GM18951 (cell line): ENCODE data around the gene KRTAP10-5.

Experiments used
- POLR2A ChIP-seq: IDR thresholded peaks from 4 replicates; pipeline ENCODE4 v1.6.1; 2011; ENCODE audit warnings: mild to moderate bottlenecking; ENCODE audit not compliant: insufficient read length, insufficient read depth; ENCODE audit errors: extremely low read depth
- in situ Hi-C: fragments of 300-500 bp; cut with MboI; formaldehyde crosslinking; loops from one replicate; pipeline ENCODE4 v1.12.0; 2022; ENCODE audit warnings: low sequenced_read_pairs, mixed read lengths, inconsistent platforms; ENCODE audit not compliant: unreplicated experiment

Gene KRTAP10-5

DNA sequence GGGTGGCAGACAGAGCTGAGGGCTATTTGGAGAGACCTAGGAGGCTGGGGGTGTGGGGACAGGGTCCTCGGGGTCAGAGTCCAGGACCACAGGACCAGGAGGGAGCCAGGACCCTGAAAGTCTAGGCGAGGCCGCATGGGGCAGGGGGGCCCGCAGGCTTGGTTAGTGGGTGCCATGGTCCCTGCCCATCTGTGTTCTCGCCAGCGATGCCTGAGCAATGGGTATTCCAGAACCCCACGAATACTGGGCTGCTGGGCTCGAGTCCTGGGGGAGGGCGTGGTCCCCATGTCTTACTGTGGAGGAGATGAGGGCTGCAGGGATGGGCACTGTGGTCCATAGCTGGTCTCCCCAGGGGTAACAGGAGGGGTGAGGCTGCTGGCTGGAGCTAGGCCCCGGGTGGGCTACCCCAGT lies 9.9 kb upstream of the KRTAP10-5 start:
- in situ Hi-C loops: no loop called here
- no peak for TF ChIP-seq POLR2A

DNA sequence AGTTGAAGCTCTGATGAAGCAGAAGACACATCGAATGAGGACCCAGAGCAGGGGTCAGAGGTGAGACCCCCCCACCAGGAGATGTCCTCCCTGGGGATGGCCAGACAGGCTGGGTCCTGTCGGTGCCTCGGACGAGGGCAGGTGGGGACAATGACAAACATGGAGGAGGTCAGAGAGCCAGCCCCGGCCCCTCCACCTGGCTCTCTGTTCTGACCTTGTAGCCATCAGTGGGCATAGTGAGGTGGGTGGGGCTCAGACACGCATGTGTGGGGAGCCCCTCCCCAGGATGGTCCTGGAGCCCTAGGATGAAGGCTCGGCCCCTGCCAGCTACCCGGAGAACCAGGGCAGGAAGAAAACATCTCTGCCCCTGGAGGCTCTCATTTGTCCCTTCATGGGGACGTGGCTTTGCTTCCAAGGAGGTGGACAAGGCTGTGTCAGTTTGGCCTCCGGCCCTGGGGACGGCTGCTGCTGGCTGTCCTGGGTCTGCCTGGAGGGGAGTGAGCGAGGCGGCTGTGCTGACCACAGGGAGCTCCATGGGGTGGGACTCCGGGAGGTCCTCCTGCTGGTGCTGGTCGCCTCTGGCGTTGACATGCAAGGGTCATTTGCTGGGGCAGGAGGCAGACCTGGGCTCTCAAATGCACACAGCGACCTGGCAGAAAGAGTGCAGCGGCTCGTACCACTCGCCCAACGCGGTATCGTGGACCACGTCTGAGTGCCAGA lies 9.3 kb upstream of the KRTAP10-5 start:
- in situ Hi-C loops: no loop called here
- no peak for TF ChIP-seq POLR2A

DNA sequence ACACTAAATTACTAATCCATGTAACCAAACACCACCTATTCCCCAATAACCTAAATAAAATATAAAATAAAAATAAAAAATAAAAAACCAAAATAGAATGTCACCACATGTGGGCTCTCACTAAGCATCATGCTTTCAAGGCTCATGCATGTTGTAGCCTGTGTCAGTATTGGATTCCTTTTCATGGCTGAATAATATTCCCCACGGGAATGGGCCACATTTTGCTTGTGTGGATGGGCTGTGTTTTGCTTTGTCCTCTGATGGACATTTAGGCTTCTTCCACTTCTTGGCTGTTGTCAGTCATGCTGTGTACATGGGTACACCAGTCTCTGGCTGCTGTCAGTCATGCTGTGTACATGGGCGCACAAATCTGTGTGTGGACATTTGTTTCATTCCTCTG lies 8.7 kb upstream of the KRTAP10-5 start:
- in situ Hi-C loops: no loop called here
- no peak for TF ChIP-seq POLR2A

DNA sequence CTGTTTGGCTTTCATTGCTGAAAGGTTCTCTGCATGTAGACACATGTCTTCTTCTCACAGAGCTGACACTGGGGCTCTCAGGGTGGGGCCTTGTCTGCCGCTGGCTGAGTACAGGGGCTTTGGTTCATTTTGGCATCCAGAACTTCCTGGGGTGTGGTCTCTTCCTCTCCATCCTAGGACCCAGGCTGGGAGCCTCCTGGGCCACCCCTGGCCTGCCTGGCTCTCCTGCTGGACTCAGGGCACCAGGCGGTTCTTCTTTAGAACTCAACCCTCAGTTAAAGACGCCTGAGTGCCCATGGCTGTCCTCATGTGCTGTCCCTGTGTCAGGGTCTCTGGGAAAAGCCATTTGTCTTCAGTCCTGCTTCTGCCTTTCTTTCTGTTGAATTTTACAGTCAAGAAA lies 5.5 kb upstream of the KRTAP10-5 start:
- TF ChIP-seq POLR2A: no peak
- in situ Hi-C loops: no loop called here

DNA sequence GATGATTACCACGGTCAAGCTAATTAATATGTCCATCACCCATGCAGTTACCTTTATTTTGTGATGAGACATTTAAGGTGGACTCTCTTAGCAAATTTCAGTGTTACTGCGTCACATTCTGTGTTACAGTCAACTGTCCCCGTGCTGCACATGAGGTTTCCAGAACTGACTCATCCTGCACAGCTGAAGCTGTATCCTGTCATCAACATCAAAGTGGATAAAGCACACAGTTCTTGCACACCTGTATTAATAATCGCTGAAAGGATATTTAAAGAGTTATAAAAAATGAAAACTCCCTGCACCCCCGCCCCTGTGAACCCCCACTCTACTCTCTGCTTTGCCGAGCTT lies 3.4 kb upstream of the KRTAP10-5 start:
- in situ Hi-C loops: no loop called here
- TF ChIP-seq POLR2A: no peak

DNA sequence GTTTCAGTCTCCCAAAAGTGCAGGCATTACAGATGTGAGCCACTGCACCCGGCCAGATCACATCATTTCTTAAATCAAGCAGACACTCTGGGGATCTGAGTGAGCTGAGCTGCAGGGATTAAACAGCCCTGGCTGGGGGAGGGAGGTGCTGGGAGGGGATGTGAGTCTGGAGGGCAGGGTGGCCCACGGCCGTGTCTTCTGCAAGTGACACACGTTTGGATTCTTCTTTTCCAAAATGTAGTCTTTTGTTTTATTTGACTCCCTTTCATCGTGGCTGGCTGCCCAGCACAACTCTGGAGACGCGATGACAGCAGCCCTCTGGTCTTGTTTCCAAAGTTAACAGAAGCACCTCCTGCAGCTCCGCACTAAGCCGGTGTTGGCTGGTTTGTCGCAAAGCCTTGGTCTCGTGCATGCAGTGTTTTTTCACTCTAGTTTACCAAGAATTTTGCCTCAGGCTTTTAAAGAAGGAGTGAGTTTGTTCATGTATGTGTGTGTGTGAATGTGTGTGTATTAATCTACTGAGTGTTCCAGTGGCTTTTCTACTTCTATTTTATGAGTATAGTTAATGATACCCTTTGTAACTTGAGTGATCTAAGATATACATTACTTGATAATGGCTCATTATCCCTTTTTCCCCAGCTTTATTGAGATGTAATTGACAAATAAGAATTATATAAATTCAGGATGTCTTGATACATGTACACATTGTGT lies 2.8 kb upstream of the KRTAP10-5 start:
- in situ Hi-C loops: no loop called here
- TF ChIP-seq POLR2A: no peak

DNA sequence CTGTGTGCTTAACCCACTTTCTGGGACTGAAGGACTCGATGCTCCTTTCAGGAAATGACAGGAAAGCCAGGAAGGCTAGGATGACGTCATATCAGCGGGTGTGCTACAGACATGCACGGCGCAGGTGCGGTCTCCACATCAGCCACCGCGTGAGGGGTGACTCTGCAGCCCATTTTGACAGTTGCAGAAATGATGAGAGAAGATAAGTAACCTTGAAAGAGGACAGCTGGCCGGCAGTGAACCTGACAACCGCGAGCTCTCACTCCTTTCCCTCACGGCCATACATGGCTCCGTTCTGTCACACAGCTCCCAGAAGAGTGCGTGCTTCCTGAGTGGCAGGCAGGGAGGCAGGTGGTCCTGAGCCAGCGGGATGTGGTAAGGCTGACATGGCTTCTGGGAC lies 1.7 kb upstream of the KRTAP10-5 start:
- TF ChIP-seq POLR2A: no peak
- in situ Hi-C loops: no loop called here

DNA sequence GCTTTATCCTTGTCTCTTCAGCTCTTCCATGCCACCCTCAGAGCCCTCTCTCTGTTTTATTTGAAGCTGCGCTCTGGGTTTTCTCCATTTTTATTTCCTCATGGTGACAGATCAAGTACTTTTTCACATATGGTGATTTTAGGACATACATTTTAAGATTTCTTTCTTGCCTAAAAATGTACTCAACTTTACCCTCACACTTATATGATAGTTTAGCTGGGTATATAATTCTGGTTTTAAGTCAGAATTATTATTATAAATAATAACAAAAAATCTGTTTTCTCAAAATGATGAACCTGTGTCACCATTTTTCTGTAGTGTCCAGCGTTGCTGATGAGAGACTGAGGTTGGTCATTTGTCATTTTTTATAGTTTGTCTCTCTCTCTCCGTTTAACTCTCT lies 754 bp upstream of the KRTAP10-5 start:
- TF ChIP-seq POLR2A: no peak
- in situ Hi-C loops: no loop called here

DNA sequence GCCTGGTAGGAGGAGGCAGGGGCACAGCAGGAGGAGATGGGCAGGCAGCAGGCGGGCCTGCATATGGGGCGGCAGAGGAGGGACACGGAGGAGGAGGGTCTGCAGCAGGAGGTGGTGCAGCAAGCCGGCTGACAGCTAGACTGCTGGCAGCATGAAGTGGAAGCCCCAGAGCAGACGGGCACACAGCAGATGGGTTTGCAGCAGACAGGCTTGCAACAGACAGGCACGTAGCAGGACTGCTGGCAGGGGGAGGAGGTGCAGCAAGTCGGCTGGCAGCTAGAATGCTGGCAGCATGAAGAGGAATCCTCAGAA lies 615 bp downstream of the KRTAP10-5 start:
- in situ Hi-C loops: no loop called here
- no peak for TF ChIP-seq POLR2A

DNA sequence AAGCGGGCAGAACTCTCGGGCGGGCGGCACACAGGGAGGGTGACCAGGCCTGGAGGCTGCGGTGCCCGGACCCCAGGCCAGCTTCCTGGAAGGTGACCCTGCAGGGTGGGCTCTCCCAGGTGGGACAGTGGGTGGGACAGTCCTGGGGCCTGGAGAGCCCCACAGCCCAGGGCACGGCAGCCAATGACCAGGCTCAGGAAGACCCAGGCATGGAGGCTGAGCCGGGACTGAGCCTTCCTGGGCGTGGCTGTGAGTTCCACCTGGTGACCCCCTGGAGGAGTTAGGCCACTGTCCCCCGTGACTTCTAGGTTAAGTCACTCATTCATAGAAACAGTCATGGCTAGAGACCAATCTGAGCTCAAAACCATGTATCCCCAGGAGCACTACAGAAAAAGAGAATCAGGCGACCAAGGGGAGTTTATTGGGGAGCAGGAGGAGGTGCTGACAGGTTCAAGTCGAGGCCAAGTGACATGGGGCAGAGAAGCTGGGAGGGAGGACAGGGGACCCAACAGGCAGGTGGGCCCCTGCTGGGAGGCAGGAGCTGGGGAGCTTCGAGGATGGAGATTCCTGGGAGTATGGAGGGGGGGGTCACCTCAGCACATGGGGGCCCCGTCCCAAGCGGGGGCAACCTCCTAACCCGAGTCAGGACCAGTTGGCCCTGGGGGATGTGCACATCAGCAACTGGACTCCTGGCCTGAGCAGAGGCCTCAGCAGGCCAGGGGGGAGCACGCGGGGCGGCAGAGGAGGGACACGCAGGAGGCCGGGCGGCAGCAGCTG lies 1.2 kb downstream of the KRTAP10-5 start:
- in situ Hi-C loops: no loop called here
- TF ChIP-seq POLR2A: no peak

DNA sequence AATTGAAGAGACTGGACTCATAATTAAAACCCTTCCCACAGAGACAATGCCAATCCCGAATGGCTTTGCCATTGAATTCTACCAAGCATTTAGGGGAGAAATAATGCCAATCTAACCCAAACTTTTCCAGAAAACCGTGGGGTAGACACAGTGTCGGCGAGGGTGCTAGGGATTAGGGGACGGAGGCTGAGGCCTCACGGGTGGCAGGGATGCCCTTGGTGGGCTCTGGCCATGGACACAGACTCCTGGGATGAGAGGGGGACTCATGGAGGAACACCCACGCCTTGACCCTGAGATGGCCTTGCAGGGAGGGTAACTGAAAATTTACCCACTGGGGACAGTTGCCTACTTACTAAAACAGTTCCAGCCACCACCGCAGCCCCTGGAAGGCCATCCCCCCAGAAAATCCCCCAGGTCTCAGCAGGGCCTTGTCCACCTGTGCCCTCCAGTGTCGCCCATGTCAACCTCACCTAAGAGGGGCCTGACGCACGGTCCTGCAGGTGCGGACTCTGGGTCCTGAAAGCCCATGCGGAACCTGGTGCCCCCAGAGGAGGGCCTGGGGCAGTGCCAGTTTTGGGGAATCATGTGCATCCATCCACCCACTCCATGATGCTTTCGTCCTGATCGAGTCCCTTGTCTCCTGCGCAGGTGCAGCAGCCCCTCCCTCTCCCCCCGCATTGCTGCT lies 1.9 kb downstream of the KRTAP10-5 start:
- in situ Hi-C loops: no loop called here
- no peak for TF ChIP-seq POLR2A

DNA sequence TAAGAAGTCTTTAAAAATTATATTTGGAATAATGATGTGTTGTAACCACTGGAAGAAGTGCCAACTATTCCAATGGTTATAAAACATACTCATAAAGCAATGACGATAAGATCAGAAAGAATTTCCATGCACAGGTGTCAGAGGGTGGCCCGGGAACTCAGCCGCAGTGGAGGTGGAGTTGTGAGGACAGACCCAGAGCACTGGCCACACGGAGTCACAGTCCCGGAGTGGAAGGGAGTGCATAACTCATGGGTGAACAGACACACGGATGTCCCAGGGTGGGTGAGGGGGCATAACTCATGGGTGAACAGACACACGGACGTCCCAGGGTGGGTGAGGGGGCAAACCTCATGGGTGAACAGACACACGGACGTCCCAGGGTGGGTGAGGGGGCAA lies 4.4 kb downstream of the KRTAP10-5 start:
- TF ChIP-seq POLR2A: no peak
- in situ Hi-C loops: no loop called here

DNA sequence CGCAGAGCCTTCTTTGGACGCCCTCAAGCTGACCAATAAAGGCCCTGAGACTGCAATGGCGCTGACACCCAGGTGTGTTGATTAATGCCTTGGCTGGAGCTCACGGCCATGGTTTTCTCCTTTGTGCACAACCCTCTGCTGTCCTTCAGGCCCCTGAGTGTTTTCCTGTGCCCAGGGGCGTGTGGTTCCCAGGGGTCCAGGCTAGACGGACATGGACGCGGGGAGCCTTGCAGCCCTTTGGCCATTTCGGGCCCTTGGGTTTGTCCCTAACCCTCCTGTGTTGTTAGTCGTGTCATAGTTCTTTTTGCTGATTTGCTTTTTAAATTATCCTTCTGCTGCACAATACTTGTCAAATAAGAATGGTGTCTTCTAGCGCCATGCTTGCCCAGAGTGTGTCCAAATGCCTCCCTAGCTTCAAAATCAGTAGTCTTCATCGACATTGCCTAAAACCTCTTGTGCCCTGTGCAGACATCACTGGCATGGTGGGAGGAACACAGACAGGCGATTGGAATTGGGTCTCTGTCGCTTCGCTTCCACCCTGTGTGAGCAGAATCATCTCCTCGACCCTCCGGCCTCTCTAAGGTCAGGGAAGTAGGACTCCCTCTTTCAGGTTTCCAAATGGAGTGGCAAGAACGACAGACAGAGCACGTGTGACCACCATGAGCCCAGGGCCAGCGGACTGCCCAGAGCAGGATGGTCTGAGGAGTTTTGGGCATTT lies 4.9 kb downstream of the KRTAP10-5 start:
- TF ChIP-seq POLR2A: no peak
- in situ Hi-C loops: no loop called here
